Breast epithelium (tissue), 4 donors: ENCODE measurements around the gene BST1. TPM values are rescaled to one million over a fixed set of nuclear protein-coding genes. Genes with fewer than 3 reads are reported as not detected.

Source experiments
- DNase-seq, 2 donors: peaks; one replicate each; pipeline ENCODE4 v3.0.0-alpha.2; 2019; ENCODE audit warnings: low spot score in 2 of 2
- H3K27ac ChIP-seq, 2 donors: fragments of 200-600 bp; sonication (generic) in 1 of 2; one replicate each; pipeline ENCODE4 v1.5.1; 2016 to 2019; ENCODE audit warnings: mild to moderate bottlenecking in 1 of 2
- H3K27me3 ChIP-seq, 2 donors: fragments of 200-600 bp; sonication (generic) in 1 of 2; one replicate each; pipeline versions ENCODE4 v1.5.1 to v1.6.0; 2017 to 2019; ENCODE audit warnings: control low read depth in 1 of 2, mild to moderate bottlenecking in 1 of 2
- H3K36me3 ChIP-seq: fragments of 200-600 bp; one replicate; pipeline ENCODE4 v1.5.1; 2019
- H3K4me1 ChIP-seq, 2 donors: fragments of 200-600 bp; sonication (generic); one replicate each; pipeline ENCODE4 v1.5.1; 2016 to 2019; ENCODE audit warnings: control low read depth in 1 of 2
- H3K4me3 ChIP-seq, 3 donors: fragments of 200-600 bp; sonication (generic); 1 replicate in 2 of 3; 2 replicates in 1 of 3; pipeline ENCODE4 v1.5.1; 2016 to 2019; ENCODE audit warnings: mild to moderate bottlenecking in 3 of 3, moderate library complexity in 2 of 3
- H3K9me3 ChIP-seq, 2 donors: fragments of 200-600 bp; sonication (generic) in 1 of 2; one replicate each; pipeline ENCODE4 v1.5.1; 2016 to 2019; ENCODE audit warnings: control low read depth in 1 of 2
- POLR2A ChIP-seq: fragments of 450-650 bp; IDR thresholded peaks from one replicate; pipeline ENCODE4 v1.6.1; 2016; ENCODE audit warnings: antibody characterized with exemption, mild to moderate bottlenecking, moderate library complexity
- POLR2AphosphoS5 ChIP-seq, 3 donors: sonication (generic); formaldehyde crosslinking; IDR thresholded peaks; one replicate each; pipeline ENCODE4 v1.6.1; 2017; ENCODE audit warnings: antibody characterized with exemption in 3 of 3
- intact Hi-C: fragments of 100-400 bp; cut with DNase I; formaldehyde crosslinking; loops from one replicate; pipeline ENCODE4 v1.15.1; 2023; ENCODE audit warnings: low total_unique reads
- total RNA-seq, 3 donors: library from RNA; depleted of rRNA; stranded (reverse); fragments of >200 nt; gene quantifications; one replicate each; pipeline ENCODE4 v1.1.0, GENCODE V29; 2016
- TF ChIP-seq, protein P1 (sequence below), 3 donors: fragments of 450-650 bp; IDR thresholded peaks; one replicate each; pipeline ENCODE4 v1.5.1; 2016 to 2017; ENCODE audit warnings: antibody characterized with exemption in 3 of 3, mild to moderate bottlenecking in 3 of 3, moderate library complexity in 3 of 3

Gene BST1
- total RNA-seq, 3 donors from 2014 or later, result 6.4 to 16.6 (median 7.5) TPM

DNA sequence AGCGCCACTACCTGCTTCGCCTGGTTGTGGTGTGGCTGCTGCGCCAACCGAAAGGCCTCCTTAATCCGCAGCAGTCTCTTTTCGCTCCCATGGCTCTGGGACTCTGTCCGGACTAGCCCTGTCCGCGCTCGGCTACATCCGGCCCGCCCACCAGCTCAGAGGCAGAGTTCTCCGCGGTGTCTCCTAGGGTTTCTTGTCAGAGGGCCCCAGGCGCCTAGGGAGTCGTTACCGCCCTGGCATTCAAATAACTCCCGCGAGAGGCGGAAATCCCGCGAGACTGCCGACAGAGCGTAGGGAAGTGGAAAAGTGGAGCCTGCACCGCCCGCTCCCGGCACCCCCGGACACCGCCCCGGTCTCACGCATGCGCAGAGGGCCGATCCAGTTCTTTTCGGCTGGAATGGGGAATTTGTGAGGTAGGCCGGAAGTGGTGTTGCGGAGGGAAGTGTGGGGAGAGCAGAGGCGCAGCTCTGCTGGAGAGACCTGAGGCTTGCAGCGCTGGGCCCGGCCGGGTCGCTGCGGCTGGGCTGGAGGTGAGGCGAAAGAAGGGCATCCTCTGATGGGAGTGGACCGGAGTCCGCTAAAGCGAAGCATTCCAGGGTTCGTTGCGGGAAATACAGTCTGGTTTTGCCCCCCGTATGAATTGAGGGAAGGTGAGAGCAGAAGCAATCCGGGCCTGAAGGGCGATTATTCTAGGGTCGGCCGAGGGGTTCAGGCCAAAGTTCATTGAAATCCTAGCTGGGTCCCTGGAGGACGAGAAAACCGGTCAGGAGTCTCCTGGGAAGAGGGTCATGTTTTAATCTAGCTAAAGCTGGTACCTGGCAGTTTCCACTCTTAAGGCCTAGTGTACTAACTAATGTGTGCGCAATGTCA, 21.3 kb upstream of the BST1 start, which contains the start of gene FAM200B:
TSS of gene FAM200B (plus strand) at position 456 of the 870 bp plus-strand sequence. CDS start 5,151 bp downstream, outside the sequence.
- intact Hi-C loops, result no loop called here
- no peaks in the 10 kb centered on the region for H3K4me1 ChIP-seq
- peak within 1 kb of the TSS; percentile 59 to 77 (median 74) for H3K4me3 ChIP-seq
- no peaks in the 10 kb centered on the region for H3K27me3 ChIP-seq
- H3K9me3 ChIP-seq, result no peaks in the 10 kb centered on the region
- DNase-seq, result peak; percentile 95 to 98
- peak; percentile 76 for TF ChIP-seq POLR2A
- peak in 2 of 3 donors; percentile 75 to 86 for TF ChIP-seq POLR2AphosphoS5 (IDR thresholded peaks at IDR 0.05)
- TF ChIP-seq, protein P1, sequence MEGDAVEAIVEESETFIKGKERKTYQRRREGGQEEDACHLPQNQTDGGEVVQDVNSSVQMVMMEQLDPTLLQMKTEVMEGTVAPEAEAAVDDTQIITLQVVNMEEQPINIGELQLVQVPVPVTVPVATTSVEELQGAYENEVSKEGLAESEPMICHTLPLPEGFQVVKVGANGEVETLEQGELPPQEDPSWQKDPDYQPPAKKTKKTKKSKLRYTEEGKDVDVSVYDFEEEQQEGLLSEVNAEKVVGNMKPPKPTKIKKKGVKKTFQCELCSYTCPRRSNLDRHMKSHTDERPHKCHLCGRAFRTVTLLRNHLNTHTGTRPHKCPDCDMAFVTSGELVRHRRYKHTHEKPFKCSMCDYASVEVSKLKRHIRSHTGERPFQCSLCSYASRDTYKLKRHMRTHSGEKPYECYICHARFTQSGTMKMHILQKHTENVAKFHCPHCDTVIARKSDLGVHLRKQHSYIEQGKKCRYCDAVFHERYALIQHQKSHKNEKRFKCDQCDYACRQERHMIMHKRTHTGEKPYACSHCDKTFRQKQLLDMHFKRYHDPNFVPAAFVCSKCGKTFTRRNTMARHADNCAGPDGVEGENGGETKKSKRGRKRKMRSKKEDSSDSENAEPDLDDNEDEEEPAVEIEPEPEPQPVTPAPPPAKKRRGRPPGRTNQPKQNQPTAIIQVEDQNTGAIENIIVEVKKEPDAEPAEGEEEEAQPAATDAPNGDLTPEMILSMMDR (IDR thresholded peaks at IDR 0.05), result peak in 2 of 3 donors; percentile 30 to 37
- peak within 1 kb of the TSS; percentile 92 for H3K27ac ChIP-seq
- H3K36me3 ChIP-seq, result no peaks in the 10 kb centered on the region

DNA sequence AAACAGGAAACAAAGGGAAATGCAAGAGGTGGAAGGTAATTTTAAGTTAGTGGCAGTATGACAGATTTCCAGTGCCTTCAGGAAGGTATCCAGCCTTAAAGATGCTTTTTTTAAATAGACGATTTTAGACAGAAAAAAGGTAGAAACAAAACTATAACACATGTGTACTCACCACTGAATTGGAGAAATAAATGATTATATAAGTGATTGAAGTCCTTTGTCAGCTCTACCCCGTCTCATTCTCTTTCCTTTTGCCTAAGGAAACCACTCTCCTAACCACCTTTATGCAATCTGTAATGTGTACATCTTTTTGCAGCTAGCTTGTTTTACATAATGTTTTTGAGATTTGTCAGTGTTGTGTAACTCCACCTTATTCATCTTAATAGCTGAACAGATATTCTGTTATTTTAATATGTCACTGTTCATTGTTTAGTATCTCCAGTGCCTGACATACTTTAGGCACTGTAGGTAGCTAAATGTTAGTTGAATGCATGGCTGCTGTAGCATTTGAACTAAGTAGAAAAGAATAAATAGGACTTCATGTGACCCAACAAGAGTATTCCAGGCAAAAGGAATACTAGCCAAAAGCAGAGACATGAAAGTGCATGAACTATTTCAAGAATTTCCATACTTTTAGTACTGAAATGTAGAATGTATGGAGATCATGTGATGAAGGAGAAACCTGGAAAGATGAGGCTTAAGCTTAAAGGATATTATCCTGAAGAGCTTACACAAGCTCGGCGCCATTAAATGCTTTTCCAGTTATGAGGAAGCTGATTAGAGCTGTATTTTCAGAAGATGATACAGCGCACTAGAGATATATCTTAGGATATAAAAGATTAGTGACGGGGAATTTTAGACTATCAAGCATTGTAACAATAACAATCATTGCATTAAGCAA, 20.4 kb upstream of the BST1 start:
- TF ChIP-seq POLR2AphosphoS5 (IDR thresholded peaks at IDR 0.05), result no peak
- TF ChIP-seq, protein P1 (IDR thresholded peaks at IDR 0.05), result no peak
- TF ChIP-seq POLR2A, result no peak
- intact Hi-C loops, result no loop called here
- H3K9me3 ChIP-seq, result no peaks in the 10 kb centered on the region
- DNase-seq, result no peak
- H3K4me3 ChIP-seq, result peak overlapping the region; percentile 59 to 77 (median 74)
- no peaks in the 10 kb centered on the region for H3K36me3 ChIP-seq
- H3K4me1 ChIP-seq, result no peaks in the 10 kb centered on the region
- peak overlapping the region; percentile 92 for H3K27ac ChIP-seq
- no peaks in the 10 kb centered on the region for H3K27me3 ChIP-seq

- intact Hi-C loops, result no loop called here
- no peak for TF ChIP-seq POLR2A
- DNase-seq, result no peak
Observed at GRCh38 chr4:15683143-15683495, 19.7 kb upstream of the BST1 start.

GRCh38 chr4:15684498-15684897, 18.4 kb upstream of the BST1 start:
- no peak for TF ChIP-seq POLR2A
- TF ChIP-seq, protein P1 (IDR thresholded peaks at IDR 0.05), result no peak
- no peak for TF ChIP-seq POLR2AphosphoS5 (IDR thresholded peaks at IDR 0.05)
- H3K27me3 ChIP-seq, result no peaks in the 10 kb centered on the region
- no peak overlapping the region for H3K27ac ChIP-seq
- intact Hi-C loops, result no loop called here
- no peak overlapping the region for H3K4me3 ChIP-seq
- no peaks in the 10 kb centered on the region for H3K9me3 ChIP-seq
- no peaks in the 10 kb centered on the region for H3K36me3 ChIP-seq
- H3K4me1 ChIP-seq, result no peaks in the 10 kb centered on the region
- no peak for DNase-seq

More at GRCh38 chr4:15683143-15683495, 19.7 kb upstream of the BST1 start:
- no peaks in the 10 kb centered on the region for H3K36me3 ChIP-seq
- no peaks in the 10 kb centered on the region for H3K27me3 ChIP-seq
- no peaks in the 10 kb centered on the region for H3K9me3 ChIP-seq
- H3K4me1 ChIP-seq, result no peaks in the 10 kb centered on the region
- no peak overlapping the region for H3K27ac ChIP-seq
- peak overlapping the region in 1 of 3 donors; percentile 74 for H3K4me3 ChIP-seq

DNA sequence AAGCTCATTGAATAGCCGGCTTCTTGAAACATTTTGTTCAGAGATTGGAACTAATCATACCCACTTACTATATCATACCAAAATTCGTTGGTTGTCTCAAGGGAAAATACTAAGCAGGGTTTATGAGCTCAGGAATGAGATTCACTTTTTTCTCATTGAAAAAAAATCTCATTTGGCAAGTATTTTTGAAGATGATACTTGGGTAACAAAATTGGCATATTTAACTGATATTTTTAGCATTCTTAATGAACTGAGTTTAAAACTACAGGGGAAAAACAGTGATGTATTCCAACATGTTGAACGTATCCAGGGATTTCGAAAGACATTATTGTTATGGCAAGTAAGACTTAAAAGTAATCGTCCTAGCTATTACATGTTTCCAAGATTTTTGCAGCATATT, 14.8 kb upstream of the BST1 start:
- no peaks in the 10 kb centered on the region for H3K36me3 ChIP-seq
- H3K27ac ChIP-seq, result no peak overlapping the region
- H3K27me3 ChIP-seq, result no peaks in the 10 kb centered on the region
- no peaks in the 10 kb centered on the region for H3K4me1 ChIP-seq
- no peaks in the 10 kb centered on the region for H3K9me3 ChIP-seq
- no peak overlapping the region for H3K4me3 ChIP-seq
- TF ChIP-seq POLR2AphosphoS5 (IDR thresholded peaks at IDR 0.05), result no peak
- no peak for TF ChIP-seq POLR2A
- no peak for DNase-seq
- intact Hi-C loops, result no loop called here
